UCSD-AML1 (cell line): ENCODE data around the gene ERC2.
A peak's percentile ranks its signal among the peaks of the same experiment; 100 is the strongest.

Experiments used
- DNase-seq: peaks from one replicate; lab custom pipeline; 2025; ENCODE audit not compliant: unreplicated experiment; lab: John Stamatoyannopoulos, UW

ERC2 gene

GRCh38 chr3:56192001-56192400 is 276.3 kb downstream of the ERC2 start:
- no peak for DNase-seq

- no peak for DNase-seq
Observed at GRCh38 chr3:56190771-56191305, 277.4 kb downstream of the ERC2 start.

GRCh38 chr3:56190130-56190529 is 278.1 kb downstream of the ERC2 start:
- DNase-seq = no peak

- no peak for DNase-seq
Observed at GRCh38 chr3:56189536-56189935, 278.7 kb downstream of the ERC2 start.

- DNase-seq = no peak
Observed at GRCh38 chr3:56188201-56188600, 280.1 kb downstream of the ERC2 start.

- DNase-seq = no peak
Observed at GRCh38 chr3:56187051-56187450, 281.2 kb downstream of the ERC2 start.

- no peak for DNase-seq
Observed at GRCh38 chr3:56185827-56186226, 282.4 kb downstream of the ERC2 start.

- no peak for DNase-seq
Observed at GRCh38 chr3:56183529-56183928, 284.7 kb downstream of the ERC2 start.

GRCh38 chr3:56180433-56180832 is 287.8 kb downstream of the ERC2 start:
- DNase-seq = no peak

- no peak for DNase-seq
Observed at GRCh38 chr3:56173601-56174000, 294.7 kb downstream of the ERC2 start.

- no peak for DNase-seq
Observed at GRCh38 chr3:56164436-56164835, 303.8 kb downstream of the ERC2 start.

GRCh38 chr3:56157693-56158362 is 310.4 kb downstream of the ERC2 start:
- DNase-seq = peak; percentile 24

- no peak for DNase-seq
Observed at GRCh38 chr3:56154297-56154696, 314.0 kb downstream of the ERC2 start.

GRCh38 chr3:56147354-56147753 is 320.9 kb downstream of the ERC2 start:
- no peak for DNase-seq

GRCh38 chr3:56145410-56145809 is 322.9 kb downstream of the ERC2 start:
- DNase-seq = no peak

- DNase-seq = no peak
Observed at GRCh38 chr3:56144805-56145204, 323.5 kb downstream of the ERC2 start.

- no peak for DNase-seq
Observed at GRCh38 chr3:56137415-56137814, 330.9 kb downstream of the ERC2 start.

- DNase-seq = no peak
Observed at GRCh38 chr3:56136514-56136913, 331.8 kb downstream of the ERC2 start.

GRCh38 chr3:56135941-56136340 is 332.3 kb downstream of the ERC2 start:
- no peak for DNase-seq

- DNase-seq = no peak
Observed at GRCh38 chr3:56133423-56133822, 334.8 kb downstream of the ERC2 start.

- no peak for DNase-seq
Observed at GRCh38 chr3:56132762-56133161, 335.5 kb downstream of the ERC2 start.

- no peak for DNase-seq
Observed at GRCh38 chr3:56131974-56132590, 336.2 kb downstream of the ERC2 start.

- DNase-seq = no peak
Observed at GRCh38 chr3:56130036-56130435, 338.2 kb downstream of the ERC2 start.
